NCI-H1436 treated with DMSO at 0.1 percent for 48 hours (cell line): Measurements from ENCODE around the gene PXT1.
A peak's percentile ranks its signal among the peaks of the same experiment; 100 is the strongest.
"Not testable (repeated sequence)": the region's sequence is repeated elsewhere in the genome, so short reads cannot be mapped to it uniquely, and the experiment has no call there.

Experiments
- DNase-seq: peaks from one replicate; lab custom pipeline; 2025; lab: John Stamatoyannopoulos, UW

PXT1 gene

GRCh38 chr6:36442671-36443470 lies at the start of gene PXT1, which contains the start of gene KCTD20:
Gene PXT1 (minus strand): TSS chr6:36442854. CDS start chr6:36426082, 16,772 bp downstream.
Gene KCTD20 (plus strand): TSS chr6:36443000. CDS start chr6:36470098, 27,098 bp downstream.
- peak; percentile 23 for DNase-seq

- no peak for DNase-seq
Observed at GRCh38 chr6:36492092-36492491, 49.4 kb upstream of the PXT1 start.

- no peak for DNase-seq
Observed at GRCh38 chr6:36491378-36491965, 48.8 kb upstream of the PXT1 start.

GRCh38 chr6:36489426-36489825 lies 46.8 kb upstream of the PXT1 start:
- no peak for DNase-seq

- DNase-seq, result no peak
Observed at GRCh38 chr6:36488221-36488620, 45.6 kb upstream of the PXT1 start.

GRCh38 chr6:36487698-36488097 lies 45.0 kb upstream of the PXT1 start:
- DNase-seq, result no peak

- DNase-seq, result no peak
Observed at GRCh38 chr6:36484736-36485135, 42.1 kb upstream of the PXT1 start.

- not testable (repeated sequence) for DNase-seq
Observed at GRCh38 chr6:36483326-36483725, 40.7 kb upstream of the PXT1 start.

- no peak for DNase-seq
Observed at GRCh38 chr6:36479256-36479655, 36.6 kb upstream of the PXT1 start.

- DNase-seq, result no peak
Observed at GRCh38 chr6:36478051-36478526, 35.4 kb upstream of the PXT1 start.

- no peak for DNase-seq
Observed at GRCh38 chr6:36469946-36470345, 27.3 kb upstream of the PXT1 start.

GRCh38 chr6:36469148-36469661 lies 26.6 kb upstream of the PXT1 start:
- DNase-seq, result no peak

- no peak for DNase-seq
Observed at GRCh38 chr6:36467625-36468024, 25.0 kb upstream of the PXT1 start.

GRCh38 chr6:36464233-36464632 lies 21.6 kb upstream of the PXT1 start:
- no peak for DNase-seq

GRCh38 chr6:36463676-36464075 lies 21.0 kb upstream of the PXT1 start:
- no peak for DNase-seq

- no peak for DNase-seq
Observed at GRCh38 chr6:36461646-36462045, 19.0 kb upstream of the PXT1 start.

- no peak for DNase-seq
Observed at GRCh38 chr6:36460916-36461315, 18.3 kb upstream of the PXT1 start.

- no peak for DNase-seq
Observed at GRCh38 chr6:36459501-36459900, 16.8 kb upstream of the PXT1 start.

- DNase-seq, result no peak
Observed at GRCh38 chr6:36455486-36456027, 12.9 kb upstream of the PXT1 start.

GRCh38 chr6:36452897-36453296 lies 10.2 kb upstream of the PXT1 start:
- DNase-seq, result not testable (repeated sequence)

GRCh38 chr6:36449173-36449572 lies 6.5 kb upstream of the PXT1 start:
- DNase-seq, result not testable (repeated sequence)

GRCh38 chr6:36445621-36446020 lies 3.0 kb upstream of the PXT1 start:
- DNase-seq, result no peak

GRCh38 chr6:36444470-36444869 lies 1.8 kb upstream of the PXT1 start:
- DNase-seq, result no peak
